ENCODE results near the gene MYB. TPM values are rescaled to one million over a fixed set of nuclear protein-coding genes. Genes with fewer than 3 reads are reported as not detected.
"Not testable (repeated sequence)": the region's sequence is repeated elsewhere in the genome, so short reads cannot be mapped to it uniquely, and the experiment has no call there.

Gene MYB
- under 1 TPM in 4 of 6 donors, not detected in 2; 0.13 to 0.39 (median 0.26) TPM for polyA plus RNA-seq (ENCODE audit: low read depth in 6 of 6)

DNA sequence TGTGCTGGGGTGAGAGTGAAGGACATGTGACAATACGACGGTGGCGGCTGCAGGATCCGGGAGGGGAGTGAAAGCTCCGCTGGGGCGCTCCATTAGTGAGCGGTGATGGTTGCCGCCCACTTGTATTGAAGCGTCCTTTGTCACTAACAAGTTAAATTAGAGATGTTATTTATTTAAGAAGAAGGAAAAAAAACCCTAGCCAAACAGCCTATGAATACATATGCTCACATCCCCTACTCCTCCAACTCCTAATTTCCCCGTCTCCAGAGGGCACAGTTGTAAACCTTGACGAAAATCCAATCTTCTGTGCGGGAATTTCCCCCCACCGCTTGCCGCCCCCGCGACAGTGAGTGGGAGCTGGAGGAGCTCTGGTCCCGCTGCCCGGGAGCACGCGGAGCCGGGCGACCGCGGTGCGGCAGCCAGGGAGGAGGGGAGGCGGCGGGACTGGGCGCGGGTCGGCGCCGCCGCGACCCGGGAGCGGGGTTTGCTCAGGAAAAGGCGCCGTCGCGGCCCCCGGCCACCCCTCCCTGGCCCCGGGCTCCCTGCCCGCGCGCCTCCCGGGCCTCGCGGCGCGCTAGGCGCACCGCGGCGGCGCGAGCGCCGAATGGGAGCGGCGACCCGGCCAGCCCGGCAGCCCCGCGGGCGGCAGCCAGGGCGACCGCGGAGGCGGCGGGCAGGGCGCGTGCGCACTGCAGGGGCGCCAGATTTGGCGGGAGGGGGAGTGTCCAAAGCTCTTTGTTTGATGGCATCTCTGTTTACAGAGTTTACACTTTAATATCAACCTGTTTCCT lies at the start of gene MYB:
TSS of gene MYB (plus strand) at position 767 of the 791 bp plus-strand sequence. CDS start 206 bp downstream, outside the sequence.
- peak; percentile 52 to 54 for ATAC-seq (ENCODE audit: low read depth in 2 of 2)
- Mint-ChIP-seq H3K4me1 (peaks cover 27 to 28% (median 28%) of the 10 kb centered on the region in 3 donors), H3K27ac (peak within 1 kb of the TSS in 5 of 6 donors; percentile 13 to 92 (median 72)), H3K4me3 (peak within 1 kb of the TSS; percentile 88 to 95 (median 91)), H3K27me3 (no peaks in the 10 kb centered on the region), H3K9me3 (no peaks in the 10 kb centered on the region), H3K36me3 (no peaks in the 10 kb centered on the region)
- peak; percentile 65 for DNase-seq

DNA sequence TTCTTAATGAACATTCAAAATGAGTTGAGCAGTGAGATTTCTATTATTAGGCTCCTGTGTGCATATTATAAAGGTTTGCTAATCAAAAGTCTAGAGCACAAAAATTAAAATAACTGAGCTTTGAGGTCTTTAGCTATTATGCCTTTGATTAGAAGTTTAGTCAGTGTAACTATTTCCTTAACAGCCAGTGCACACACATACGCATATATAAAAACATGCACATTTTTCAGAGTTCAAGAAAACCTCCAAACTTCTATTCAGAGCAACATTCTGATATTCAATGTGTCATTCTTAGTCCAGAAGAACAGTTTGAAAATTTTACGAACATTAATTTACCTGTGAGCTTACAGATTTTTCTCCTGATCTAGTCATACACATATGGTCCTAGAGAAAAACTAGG lies 48.3 kb upstream of the MYB start:
- H3K36me3 Mint-ChIP-seq: no peaks in the 10 kb centered on the region
- no peak overlapping the region for H3K27ac Mint-ChIP-seq
- DNase-seq (no peak), ATAC-seq (ENCODE audit: low read depth in 2 of 2) (no peak)
- H3K4me3 Mint-ChIP-seq: no peak overlapping the region
- H3K27me3 Mint-ChIP-seq: peaks cover 0 to 4% (median 0%) of the 10 kb centered on the region in 3 donors
- H3K9me3 Mint-ChIP-seq: no peaks in the 10 kb centered on the region
- peaks cover 12 to 19% (median 13%) of the 10 kb centered on the region in 3 donors for H3K4me1 Mint-ChIP-seq

DNA sequence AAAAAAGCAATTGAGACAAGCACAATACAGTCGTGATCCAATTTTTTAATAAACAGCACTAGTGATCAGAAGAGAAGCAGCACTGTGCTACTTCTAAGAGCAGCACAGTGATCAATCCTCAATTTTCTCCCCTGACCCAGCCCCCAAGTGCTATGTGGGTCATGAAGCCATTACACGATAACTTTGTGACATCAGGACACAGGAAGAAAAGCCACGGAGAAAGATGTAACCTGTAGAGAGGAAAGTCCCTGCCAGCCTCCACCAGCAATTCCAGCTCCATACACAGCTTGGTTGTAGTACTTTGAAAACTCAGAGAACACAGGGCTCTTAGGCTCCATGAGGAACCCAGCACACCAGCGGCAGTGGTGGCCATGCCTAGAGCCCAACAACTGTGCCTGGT lies 45.3 kb upstream of the MYB start:
- peaks cover 0 to 4% (median 2%) of the 10 kb centered on the region in 3 donors for H3K4me1 Mint-ChIP-seq
- H3K9me3 Mint-ChIP-seq: no peaks in the 10 kb centered on the region
- H3K27me3 Mint-ChIP-seq: peaks cover 0 to 4% (median 0%) of the 10 kb centered on the region in 3 donors
- H3K27ac Mint-ChIP-seq: peak overlapping the region in 1 of 6 donors; percentile 74
- no peaks in the 10 kb centered on the region for H3K36me3 Mint-ChIP-seq
- no peak overlapping the region for H3K4me3 Mint-ChIP-seq
- ATAC-seq (ENCODE audit: low read depth in 2 of 2): no peak
- DNase-seq: no peak

DNA sequence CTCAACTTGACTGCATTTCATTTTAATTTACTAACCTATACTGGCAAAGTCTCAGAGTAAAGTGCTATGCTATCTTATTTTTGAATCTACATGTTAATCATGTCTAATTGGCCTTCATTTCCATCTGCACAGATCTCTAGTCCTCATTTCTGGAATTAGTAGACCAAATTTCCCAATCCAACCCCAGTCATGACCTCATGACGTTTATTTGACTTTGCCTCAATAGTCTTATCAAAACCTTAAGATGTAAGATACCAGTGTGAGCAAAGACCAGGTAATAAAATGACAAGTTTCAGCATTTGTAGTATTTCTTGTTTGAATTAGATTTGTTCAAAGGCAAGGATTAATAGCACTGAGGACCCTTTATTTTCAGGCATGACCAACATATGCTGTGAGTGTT lies 43.3 kb upstream of the MYB start:
- Mint-ChIP-seq H3K36me3 (no peaks in the 10 kb centered on the region), H3K4me3 (no peak overlapping the region), H3K9me3 (no peaks in the 10 kb centered on the region), H3K27me3 (no peaks in the 10 kb centered on the region), H3K4me1 (peaks cover 9 to 24% (median 20%) of the 10 kb centered on the region in 3 donors), H3K27ac (no peak overlapping the region)
- no peak for ATAC-seq (ENCODE audit: low read depth in 2 of 2)
- no peak for DNase-seq

DNA sequence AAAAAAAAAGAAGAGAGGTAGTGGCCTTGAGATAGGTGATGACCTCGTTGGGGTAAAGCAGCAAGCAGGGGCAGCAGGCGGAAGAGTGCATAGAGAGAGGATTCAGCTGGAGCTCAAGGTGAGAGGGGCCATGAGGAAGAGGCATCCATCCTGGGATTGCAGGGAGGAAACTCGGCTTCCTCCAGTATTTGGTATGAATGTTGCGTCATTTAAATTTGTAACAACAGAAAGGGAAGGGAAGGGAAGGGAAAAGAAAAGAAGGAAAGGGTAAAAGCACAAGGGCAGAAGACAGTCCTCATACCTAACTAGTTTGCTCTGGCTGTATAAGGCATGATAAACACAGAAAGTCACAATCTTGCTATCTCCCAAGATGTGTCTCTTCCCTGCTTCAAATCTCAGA lies 39.9 kb upstream of the MYB start:
- Mint-ChIP-seq H3K4me1 (peaks cover 14 to 43% (median 38%) of the 10 kb centered on the region in 3 donors), H3K27ac (no peak overlapping the region), H3K27me3 (no peaks in the 10 kb centered on the region)

DNA sequence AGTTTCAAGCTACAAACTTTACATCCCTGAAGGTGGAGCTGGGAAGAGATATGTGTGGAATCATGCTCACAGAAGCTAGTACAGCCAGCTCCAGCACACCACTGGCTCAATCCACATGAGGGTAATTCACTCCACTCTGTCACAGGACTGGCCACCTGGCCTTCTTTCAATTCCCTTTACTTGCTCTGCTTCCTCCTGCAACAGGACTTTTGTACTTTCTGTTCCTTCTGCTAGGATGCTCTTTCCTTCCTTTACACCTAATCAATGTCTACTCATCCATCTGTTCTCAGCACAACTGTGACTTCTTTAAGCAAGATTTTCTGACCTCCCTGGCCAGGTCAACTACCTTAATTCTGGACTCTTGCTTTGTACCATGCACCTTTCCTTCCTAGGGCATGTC lies 39.4 kb upstream of the MYB start:
- Mint-ChIP-seq H3K27me3 (no peaks in the 10 kb centered on the region), H3K4me3 (no peak overlapping the region), H3K27ac (no peak overlapping the region), H3K36me3 (no peaks in the 10 kb centered on the region), H3K9me3 (no peaks in the 10 kb centered on the region), H3K4me1 (peaks cover 14 to 43% (median 38%) of the 10 kb centered on the region in 3 donors)
- DNase-seq: peak; percentile 29
- ATAC-seq (ENCODE audit: low read depth in 2 of 2): peak; percentile 83 to 86

More for the DNA sequence above, 39.9 kb upstream of the MYB start:
- H3K36me3 Mint-ChIP-seq: no peaks in the 10 kb centered on the region
- no peaks in the 10 kb centered on the region for H3K9me3 Mint-ChIP-seq
- peak overlapping the region in 1 of 8 donors; percentile 56 for H3K4me3 Mint-ChIP-seq
- ATAC-seq (ENCODE audit: low read depth in 2 of 2) (no peak), DNase-seq (no peak)

DNA sequence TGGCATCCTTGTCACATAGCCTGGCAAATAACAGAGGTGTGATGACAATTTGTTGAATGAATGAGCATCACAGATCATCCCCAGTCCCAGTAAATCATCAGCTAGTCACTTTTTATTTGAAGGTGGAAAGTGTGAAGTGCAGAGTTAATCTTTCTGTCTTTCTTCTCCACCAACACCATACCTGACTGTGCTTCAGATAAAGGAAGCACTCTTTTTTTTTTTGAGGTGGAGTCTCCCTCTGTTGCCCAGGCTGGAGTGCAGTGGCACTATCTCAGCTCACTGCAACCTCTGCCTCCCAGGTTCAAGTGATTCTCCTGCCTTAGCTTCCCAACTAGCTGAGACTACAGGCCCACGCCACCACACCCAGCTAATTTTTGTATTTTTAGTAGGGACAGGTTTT lies 38.9 kb upstream of the MYB start:
- H3K27ac Mint-ChIP-seq: peak overlapping the region in 1 of 6 donors; percentile 15
- DNase-seq; ATAC-seq (ENCODE audit: low read depth in 2 of 2); H3K36me3 Mint-ChIP-seq; H3K9me3 Mint-ChIP-seq; H3K4me3 Mint-ChIP-seq; H3K27me3 Mint-ChIP-seq: not testable (repeated sequence)
- H3K4me1 Mint-ChIP-seq: peaks cover 14 to 43% (median 38%) of the 10 kb centered on the region in 3 donors

DNA sequence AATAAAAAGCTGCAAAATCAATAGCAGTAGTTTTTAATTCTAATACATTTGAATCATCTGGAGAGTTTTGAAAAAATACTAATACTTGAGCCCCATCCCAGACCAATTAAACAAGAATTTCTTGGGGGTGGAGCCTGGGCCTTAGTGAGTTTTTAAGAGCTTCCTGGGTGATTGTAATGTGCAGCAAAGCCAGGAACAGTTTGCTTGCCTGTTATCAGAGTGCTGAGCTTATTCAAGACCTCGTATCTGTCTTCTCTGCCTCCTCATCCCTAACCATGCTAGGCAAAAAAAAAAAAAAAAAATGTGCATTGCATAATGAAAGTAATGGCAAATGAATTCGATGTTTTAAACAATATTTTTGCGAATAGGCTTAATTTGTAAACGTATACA lies 36.4 kb upstream of the MYB start:
- H3K27ac Mint-ChIP-seq: peak overlapping the region in 1 of 6 donors; percentile 84
- no peaks in the 10 kb centered on the region for H3K9me3 Mint-ChIP-seq
- no peak for ATAC-seq (ENCODE audit: low read depth in 2 of 2)
- no peaks in the 10 kb centered on the region for H3K27me3 Mint-ChIP-seq
- H3K36me3 Mint-ChIP-seq: no peaks in the 10 kb centered on the region
- H3K4me1 Mint-ChIP-seq: peaks cover 14 to 43% (median 38%) of the 10 kb centered on the region in 3 donors
- H3K4me3 Mint-ChIP-seq: peak overlapping the region in 1 of 8 donors; percentile 60
- DNase-seq: no peak

DNA sequence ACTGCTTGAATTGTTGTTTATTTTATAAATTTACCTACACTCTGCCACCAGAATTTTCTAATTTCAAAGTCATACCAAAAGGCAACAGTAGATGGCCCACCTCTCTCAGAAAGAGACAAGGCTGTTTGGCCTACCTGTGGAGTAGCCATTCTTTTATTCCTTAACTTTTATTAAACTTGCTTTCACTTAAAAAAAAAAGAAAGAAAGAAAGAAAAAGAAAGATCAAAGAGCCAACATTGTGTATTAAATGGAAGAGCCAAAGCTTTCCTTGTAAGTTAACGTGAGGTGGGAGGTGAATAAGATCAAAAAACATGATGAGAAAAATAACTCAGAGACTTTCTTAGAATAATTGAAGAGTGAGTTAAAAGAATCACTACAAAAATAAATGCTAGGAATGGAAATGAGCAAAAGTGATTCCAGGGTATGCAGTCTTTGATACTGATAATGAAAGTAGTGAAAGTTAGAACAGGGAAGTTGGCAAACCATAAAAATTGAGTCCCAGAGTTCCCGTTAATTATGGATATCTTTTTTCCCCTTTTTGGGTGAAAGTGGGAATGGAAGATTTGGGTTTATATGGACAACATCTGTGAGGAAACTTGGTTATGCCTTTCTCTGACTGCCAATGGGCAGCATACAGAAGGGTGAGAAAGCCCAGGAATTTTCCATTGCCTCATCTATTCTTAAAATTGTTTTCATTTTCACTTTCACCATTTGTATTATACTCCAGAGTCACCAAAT lies 35.9 kb upstream of the MYB start:
- peak overlapping the region in 1 of 6 donors; percentile 84 for H3K27ac Mint-ChIP-seq
- ATAC-seq (ENCODE audit: low read depth in 2 of 2): peak; percentile 34 to 52

DNA sequence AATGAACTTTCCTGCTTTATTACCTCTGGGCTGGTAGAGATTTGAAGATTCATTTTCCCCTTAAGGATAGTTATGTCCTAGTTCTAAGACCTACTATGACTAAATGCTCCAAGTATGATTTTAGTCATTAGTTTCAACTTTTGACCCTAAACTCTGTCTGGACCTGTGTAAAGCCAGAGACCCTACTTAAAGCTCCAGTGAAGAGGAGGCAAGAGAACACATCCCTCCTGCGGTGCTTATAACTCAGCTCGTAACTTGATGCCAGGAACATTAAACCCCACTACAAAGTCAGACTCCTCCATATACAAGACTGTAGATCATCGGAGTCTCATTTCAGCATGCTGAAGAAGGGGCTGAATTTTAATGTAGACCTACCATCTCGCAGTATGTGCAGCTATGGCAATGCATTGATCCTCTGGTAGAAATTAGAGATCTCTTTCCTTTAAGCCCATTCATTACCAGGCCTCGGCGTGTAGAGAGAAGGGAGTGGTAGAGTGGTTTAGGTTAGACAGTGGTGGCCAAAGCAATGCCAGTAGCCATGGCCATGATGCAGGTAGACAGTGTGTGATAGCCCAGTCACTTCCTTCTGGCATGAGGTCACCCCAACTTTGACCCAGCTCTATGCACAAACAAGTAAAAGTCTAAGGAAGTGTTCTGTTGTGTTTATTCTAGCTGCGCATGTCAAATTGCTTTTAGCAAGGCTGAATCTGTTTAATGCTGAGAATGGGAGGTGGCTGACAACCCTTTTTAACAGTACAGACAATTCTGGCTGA lies 34.8 kb upstream of the MYB start:
- DNase-seq: no peak
- H3K4me3 Mint-ChIP-seq: no peak overlapping the region
- no peaks in the 10 kb centered on the region for H3K27me3 Mint-ChIP-seq
- ATAC-seq (ENCODE audit: low read depth in 2 of 2): no peak
- H3K27ac Mint-ChIP-seq: no peak overlapping the region
- H3K4me1 Mint-ChIP-seq: peaks cover 10 to 34% (median 31%) of the 10 kb centered on the region in 3 donors
- peaks cover 0 to 6% (median 0%) of the 10 kb centered on the region in 7 donors for H3K9me3 Mint-ChIP-seq
- no peaks in the 10 kb centered on the region for H3K36me3 Mint-ChIP-seq

More for the DNA sequence above, 35.9 kb upstream of the MYB start:
- Mint-ChIP-seq H3K4me3 (peak overlapping the region; percentile 3 to 88 (median 60)), H3K36me3 (no peaks in the 10 kb centered on the region), H3K9me3 (no peaks in the 10 kb centered on the region), H3K4me1 (peaks cover 14 to 43% (median 38%) of the 10 kb centered on the region in 3 donors), H3K27me3 (no peaks in the 10 kb centered on the region)
- DNase-seq: peak; percentile 9

DNA sequence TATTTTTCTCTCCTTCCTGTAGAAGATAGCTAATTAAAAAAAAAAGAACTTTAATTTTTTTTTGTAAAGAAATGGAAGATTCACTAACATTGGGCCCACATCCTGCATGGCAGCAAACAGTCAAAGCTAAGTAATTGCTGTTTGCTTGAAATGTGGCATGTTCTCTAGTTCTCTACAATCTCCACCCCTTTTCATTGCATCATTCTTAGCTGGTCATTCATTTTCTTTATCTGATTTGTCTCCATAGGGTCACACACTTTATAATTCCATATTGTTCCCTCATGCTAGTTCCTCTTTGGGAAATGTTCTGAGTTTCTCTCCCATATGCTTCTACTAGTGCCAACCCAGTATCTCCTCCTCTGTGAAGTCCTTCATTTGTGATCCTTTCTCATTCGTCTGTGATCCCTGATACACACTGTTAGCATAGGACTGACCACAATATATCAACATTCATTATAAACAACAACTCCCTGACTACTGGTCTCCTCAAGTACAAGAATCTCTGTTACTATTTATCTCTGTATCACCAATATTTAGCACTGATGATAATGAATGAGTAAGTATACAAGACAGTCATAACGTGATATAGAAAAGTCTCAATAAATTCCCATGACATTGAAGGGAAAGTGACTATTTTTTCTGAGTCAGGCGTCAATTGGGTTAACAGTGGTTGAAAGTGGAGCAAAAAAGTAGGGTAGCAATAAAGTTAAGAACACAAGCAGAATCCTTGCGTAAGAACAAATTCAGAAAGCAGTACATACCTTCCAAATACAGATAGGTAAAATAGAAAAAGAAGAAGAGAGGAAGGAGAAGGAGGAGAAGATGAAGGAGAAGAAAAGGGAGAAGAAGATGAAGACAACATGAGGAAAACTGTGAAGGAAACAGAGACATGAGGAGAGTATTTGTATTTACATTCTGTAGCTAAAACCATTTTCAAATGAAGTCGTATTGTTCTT lies 33.2 kb upstream of the MYB start:
- ATAC-seq (ENCODE audit: low read depth in 2 of 2): no peak
- Mint-ChIP-seq H3K27me3 (no peaks in the 10 kb centered on the region), H3K4me3 (no peak overlapping the region), H3K27ac (peak overlapping the region in 3 of 6 donors; percentile 6 to 23 (median 16)), H3K36me3 (no peaks in the 10 kb centered on the region), H3K4me1 (peaks cover 4 to 18% (median 18%) of the 10 kb centered on the region in 3 donors), H3K9me3 (peaks cover 0 to 6% (median 0%) of the 10 kb centered on the region in 7 donors)
- no peak for DNase-seq

DNA sequence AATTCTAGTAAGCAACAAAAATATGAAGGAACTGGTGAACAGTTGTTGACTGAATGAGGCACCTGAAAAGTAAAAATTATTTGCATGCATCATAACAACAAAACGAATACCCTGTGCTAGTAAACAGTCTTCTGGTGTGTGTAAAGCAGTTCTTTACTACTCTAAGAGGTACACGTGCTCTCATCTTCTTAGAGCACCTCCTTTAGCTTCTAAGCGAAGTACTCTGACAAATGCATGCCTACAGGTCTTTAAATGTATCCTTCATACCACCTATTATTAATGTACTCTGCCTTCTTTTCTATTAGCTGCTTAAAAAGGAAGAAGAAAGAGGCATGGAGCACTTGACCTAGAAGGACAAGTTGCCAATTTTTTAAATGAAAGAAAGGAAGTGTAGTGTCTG lies 32.2 kb upstream of the MYB start:
- ATAC-seq (ENCODE audit: low read depth in 2 of 2) (no peak), DNase-seq (no peak)
- Mint-ChIP-seq H3K9me3 (peaks cover 0 to 6% (median 0%) of the 10 kb centered on the region in 7 donors), H3K27me3 (no peaks in the 10 kb centered on the region), H3K4me1 (peaks cover 4 to 14% (median 13%) of the 10 kb centered on the region in 3 donors), H3K27ac (no peak overlapping the region), H3K36me3 (no peaks in the 10 kb centered on the region), H3K4me3 (no peak overlapping the region)

All from naive B cell (primary cell).